NT2/D1 (cell line): Measurements from ENCODE around the gene CLIC1.

Experiments
- DNase-seq: peaks from one replicate; pipeline ENCODE4 v3.0.0-alpha.2; 2011; ENCODE audit warnings: low read depth, low spot score
- H3K27me3 ChIP-seq: 2 replicates; pipeline ENCODE4 v1.6.0; 2011; ENCODE audit warnings: mild to moderate bottlenecking; ENCODE audit not compliant: insufficient read length, insufficient read depth
- H3K36me3 ChIP-seq: 2 replicates; pipeline ENCODE4 v1.6.1; 2011; ENCODE audit warnings: mild to moderate bottlenecking, low read length, mixed read lengths; ENCODE audit not compliant: insufficient read depth, insufficient read length
- H3K4me1 ChIP-seq: 2 replicates; pipeline ENCODE4 v1.5.1; 2011; ENCODE audit not compliant: insufficient read depth, insufficient read length
- H3K4me3 ChIP-seq: 2 replicates; pipeline ENCODE4 v1.5.1; 2011; ENCODE audit warnings: low read depth; ENCODE audit not compliant: insufficient read length
- H3K9ac ChIP-seq: 2 replicates; pipeline ENCODE4 v1.6.0; 2011; ENCODE audit warnings: low read depth; ENCODE audit not compliant: insufficient read length
- H3K9me3 ChIP-seq: 2 replicates; pipeline ENCODE4 v1.5.1; 2011; ENCODE audit warnings: mild to moderate bottlenecking, low read length; ENCODE audit not compliant: insufficient read depth
- SUZ12 ChIP-seq: IDR thresholded peaks from 2 replicates; pipeline ENCODE4 v1.6.1; 2011; ENCODE audit not compliant: insufficient read length, insufficient read depth; ENCODE audit errors: extremely low read depth
- YY1 ChIP-seq: IDR thresholded peaks from 2 replicates; pipeline ENCODE4 v1.6.1; 2011; ENCODE audit not compliant: insufficient read length, insufficient read depth
- ZNF274 ChIP-seq: IDR thresholded peaks from 2 replicates; pipeline ENCODE4 v1.6.1; 2011; ENCODE audit warnings: mild to moderate bottlenecking, low read depth, low read length

The CLIC1 gene

GRCh38 chr6:31722173-31722572 is 14.2 kb downstream of the CLIC1 start:
- Histone ChIP-seq H3K9me3 (no peaks in the 10 kb centered on the region), H3K27me3 (no peaks in the 10 kb centered on the region), H3K36me3 (peaks cover 19% of the 10 kb centered on the region), H3K4me3 (no peak overlapping the region), H3K9ac (no peak overlapping the region), H3K4me1 (no peaks in the 10 kb centered on the region)
- DNase-seq, result no peak
- TF ChIP-seq SUZ12 (no peak), ZNF274 (no peak), YY1 (no peak)

- no peak within 1 kb of the TSS for H3K9ac ChIP-seq
- no peaks in the 10 kb centered on the region for H3K4me1 ChIP-seq
- H3K36me3 ChIP-seq, result peaks cover 12% of the 10 kb centered on the region
- H3K9me3 ChIP-seq, result no peaks in the 10 kb centered on the region
- H3K4me3 ChIP-seq, result no peak within 1 kb of the TSS
- TF ChIP-seq SUZ12 (no peak), ZNF274 (no peak), YY1 (no peak)
- DNase-seq, result no peak
- no peaks in the 10 kb centered on the region for H3K27me3 ChIP-seq
Observed at GRCh38 chr6:31721351-31722020, 14.8 kb downstream of the CLIC1 start, which contains the start of gene LY6G6C. LY6G6C (minus strand) TSS chr6:31721746; CDS start chr6:31721679, 67 bp downstream.

GRCh38 chr6:31720196-31720770 is 16.0 kb downstream of the CLIC1 start:
- no peak for DNase-seq
- Histone ChIP-seq H3K9ac (no peak overlapping the region), H3K4me1 (no peaks in the 10 kb centered on the region), H3K36me3 (peaks cover 2% of the 10 kb centered on the region), H3K9me3 (no peaks in the 10 kb centered on the region), H3K4me3 (no peak overlapping the region), H3K27me3 (no peaks in the 10 kb centered on the region)
- TF ChIP-seq ZNF274 (no peak), SUZ12 (no peak), YY1 (no peak)

- Histone ChIP-seq H3K4me3 (no peak overlapping the region), H3K27me3 (no peaks in the 10 kb centered on the region), H3K9ac (no peak overlapping the region), H3K4me1 (peaks cover 6% of the 10 kb centered on the region), H3K36me3 (peaks cover under 1% of the 10 kb centered on the region), H3K9me3 (no peaks in the 10 kb centered on the region)
- TF ChIP-seq SUZ12, result no peak
- no peak for TF ChIP-seq YY1
- no peak for TF ChIP-seq ZNF274
- no peak for DNase-seq
Observed at GRCh38 chr6:31719001-31719400, 17.3 kb downstream of the CLIC1 start.

GRCh38 chr6:31718265-31718664 is 18.1 kb downstream of the CLIC1 start:
- Histone ChIP-seq H3K27me3 (no peaks in the 10 kb centered on the region), H3K9me3 (no peaks in the 10 kb centered on the region), H3K4me3 (no peak overlapping the region), H3K4me1 (peaks cover 6% of the 10 kb centered on the region), H3K9ac (no peak overlapping the region), H3K36me3 (no peaks in the 10 kb centered on the region)
- no peak for TF ChIP-seq SUZ12
- TF ChIP-seq YY1, result no peak
- no peak for TF ChIP-seq ZNF274
- no peak for DNase-seq

GRCh38 chr6:31717499-31718222 is 18.7 kb downstream of the CLIC1 start:
- Histone ChIP-seq H3K4me1 (peaks cover 6% of the 10 kb centered on the region), H3K27me3 (no peaks in the 10 kb centered on the region), H3K4me3 (no peak overlapping the region), H3K9me3 (no peaks in the 10 kb centered on the region), H3K36me3 (no peaks in the 10 kb centered on the region), H3K9ac (no peak overlapping the region)
- TF ChIP-seq YY1 (no peak), SUZ12 (no peak), ZNF274 (no peak)
- no peak for DNase-seq

GRCh38 chr6:31715022-31715958 is 21.0 kb downstream of the CLIC1 start, which contains the start of gene LY6G6D:
LY6G6D (plus strand) TSS chr6:31715348; CDS start chr6:31715356, 8 bp downstream.
- Histone ChIP-seq H3K4me1 (peaks cover 6% of the 10 kb centered on the region), H3K36me3 (no peaks in the 10 kb centered on the region), H3K9ac (peak within 1 kb of the TSS; percentile 32), H3K27me3 (no peaks in the 10 kb centered on the region), H3K4me3 (no peak within 1 kb of the TSS), H3K9me3 (no peaks in the 10 kb centered on the region)
- no peak for DNase-seq
- TF ChIP-seq YY1 (no peak), SUZ12 (no peak), ZNF274 (no peak)
